EL (cell line): Measurements from ENCODE around the gene DAND5.
A peak's percentile ranks its signal among the peaks of the same experiment; 100 is the strongest.

Experiments used
- DNase-seq: peaks from one replicate; pipeline ENCODE4 v3.0.0-alpha.2; 2016

Gene DAND5

GRCh38 chr19:12994701-12995595 lies 25.6 kb downstream of the DAND5 start, which contains the start of gene NFIX:
NFIX (plus strand) TSS chr19:12995475; CDS start chr19:12995838, 363 bp downstream.
- peak; percentile 61 for DNase-seq

DNA sequence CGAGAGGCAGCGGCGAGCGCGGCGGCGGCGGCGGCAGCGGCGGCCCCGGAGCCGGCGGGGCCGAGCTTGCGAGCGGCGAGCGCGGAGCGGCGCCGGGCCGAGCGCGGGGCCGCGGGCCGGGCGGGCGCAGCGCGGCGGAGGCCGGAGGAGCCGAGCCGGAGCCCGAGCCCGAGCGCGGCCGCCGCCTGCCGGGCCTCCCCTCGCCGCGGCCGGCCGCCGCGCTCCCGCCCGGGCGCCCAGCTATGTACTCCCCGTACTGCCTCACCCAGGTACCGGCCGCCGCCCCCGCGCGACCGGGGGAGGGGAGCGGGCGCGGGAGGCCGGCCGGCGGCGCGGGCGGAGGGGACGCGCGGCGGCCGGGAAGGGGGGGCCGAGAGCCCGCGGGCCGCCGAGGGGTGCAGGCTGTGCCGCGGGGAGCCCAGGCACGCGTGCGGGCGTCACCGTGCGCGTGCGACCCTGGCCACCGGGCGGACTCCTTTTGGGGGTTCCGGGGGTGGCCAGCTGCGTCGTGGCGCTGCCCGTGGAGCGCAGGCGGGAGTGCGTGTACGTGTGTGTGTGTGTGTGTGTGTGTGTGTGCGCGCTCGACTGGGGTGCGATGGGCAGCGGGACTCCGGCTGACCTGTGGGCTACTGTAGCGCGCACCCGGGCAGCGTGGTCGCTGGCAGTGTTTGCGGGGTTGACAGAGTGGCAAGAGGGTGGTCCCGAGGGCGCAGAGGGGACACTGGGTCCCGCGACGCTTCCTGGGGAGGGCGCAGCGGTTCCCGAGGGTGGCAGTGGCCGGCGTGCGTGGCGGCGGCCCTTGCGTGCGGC lies 26.4 kb downstream of the DAND5 start:
- peak; percentile 46 for DNase-seq

DNA sequence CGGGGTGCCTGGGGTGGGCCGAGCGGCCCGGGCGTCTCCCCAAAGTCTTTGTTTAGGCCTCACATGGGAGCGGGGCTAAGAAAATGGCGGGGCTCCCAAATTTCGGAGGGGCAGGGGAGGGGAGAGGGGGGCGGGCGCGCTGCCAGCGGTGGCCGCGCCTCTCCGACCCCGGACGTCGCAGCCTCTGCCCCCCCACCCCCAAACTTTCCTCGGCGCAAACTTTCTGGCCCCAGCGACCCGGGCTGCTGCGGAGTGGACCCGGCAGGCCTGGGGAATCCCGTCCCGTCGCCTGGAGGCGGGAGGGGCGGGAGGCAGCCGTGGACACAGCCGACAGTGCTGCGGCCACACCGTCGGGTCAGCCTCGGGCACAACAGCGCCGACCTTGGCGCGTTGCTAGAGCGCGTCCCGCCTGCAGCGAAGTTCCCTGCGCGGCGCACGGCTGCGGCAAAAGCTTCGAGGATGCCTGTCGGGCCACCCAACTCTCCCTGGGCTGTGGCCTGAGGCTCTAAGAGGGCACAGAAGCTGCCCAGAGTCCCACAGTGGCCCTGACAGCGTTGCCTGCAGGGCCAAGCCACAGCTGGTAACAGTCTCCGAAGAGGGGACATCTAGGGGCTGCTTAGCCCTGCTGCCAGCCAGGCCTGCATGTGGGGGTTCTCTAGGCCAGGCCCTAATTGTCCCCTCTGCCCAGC lies 27.2 kb downstream of the DAND5 start:
- DNase-seq = peak; percentile 57

- no peak for DNase-seq
These were observed 28.0 kb downstream of the DAND5 start for GRCh38 chr19:12997179-12997966.

- DNase-seq = no peak
These were observed 28.9 kb downstream of the DAND5 start for GRCh38 chr19:12997967-12998940.

DNA sequence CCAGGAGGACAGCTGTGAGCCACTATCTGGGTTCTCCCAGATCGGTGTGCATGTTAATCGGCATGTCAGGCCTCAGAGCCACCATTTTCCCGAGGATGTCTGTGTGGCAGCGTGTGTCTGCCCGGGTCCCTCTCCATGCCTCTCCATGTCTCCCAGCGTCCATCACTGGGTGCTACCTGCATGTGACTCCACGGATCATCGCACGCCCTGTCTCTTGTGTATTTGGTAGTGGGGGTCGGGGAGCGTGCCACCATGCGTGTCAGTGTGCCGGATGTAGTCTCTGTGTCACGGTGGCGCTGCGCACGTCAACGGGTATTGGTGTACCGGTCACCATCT lies 31.8 kb downstream of the DAND5 start:
- no peak for DNase-seq

- DNase-seq = no peak
These were observed 32.3 kb downstream of the DAND5 start for GRCh38 chr19:13001502-13002165.

GRCh38 chr19:13002166-13002898 lies 33.0 kb downstream of the DAND5 start:
- DNase-seq = no peak

- no peak for DNase-seq
These were observed 33.7 kb downstream of the DAND5 start for GRCh38 chr19:13003081-13003480.

- DNase-seq = no peak
These were observed 34.9 kb downstream of the DAND5 start for GRCh38 chr19:13004273-13004672.

GRCh38 chr19:13005253-13005652 lies 35.9 kb downstream of the DAND5 start:
- no peak for DNase-seq

GRCh38 chr19:13005861-13006370 lies 36.5 kb downstream of the DAND5 start:
- DNase-seq = no peak

GRCh38 chr19:13006431-13007281 lies 37.3 kb downstream of the DAND5 start:
- no peak for DNase-seq

DNA sequence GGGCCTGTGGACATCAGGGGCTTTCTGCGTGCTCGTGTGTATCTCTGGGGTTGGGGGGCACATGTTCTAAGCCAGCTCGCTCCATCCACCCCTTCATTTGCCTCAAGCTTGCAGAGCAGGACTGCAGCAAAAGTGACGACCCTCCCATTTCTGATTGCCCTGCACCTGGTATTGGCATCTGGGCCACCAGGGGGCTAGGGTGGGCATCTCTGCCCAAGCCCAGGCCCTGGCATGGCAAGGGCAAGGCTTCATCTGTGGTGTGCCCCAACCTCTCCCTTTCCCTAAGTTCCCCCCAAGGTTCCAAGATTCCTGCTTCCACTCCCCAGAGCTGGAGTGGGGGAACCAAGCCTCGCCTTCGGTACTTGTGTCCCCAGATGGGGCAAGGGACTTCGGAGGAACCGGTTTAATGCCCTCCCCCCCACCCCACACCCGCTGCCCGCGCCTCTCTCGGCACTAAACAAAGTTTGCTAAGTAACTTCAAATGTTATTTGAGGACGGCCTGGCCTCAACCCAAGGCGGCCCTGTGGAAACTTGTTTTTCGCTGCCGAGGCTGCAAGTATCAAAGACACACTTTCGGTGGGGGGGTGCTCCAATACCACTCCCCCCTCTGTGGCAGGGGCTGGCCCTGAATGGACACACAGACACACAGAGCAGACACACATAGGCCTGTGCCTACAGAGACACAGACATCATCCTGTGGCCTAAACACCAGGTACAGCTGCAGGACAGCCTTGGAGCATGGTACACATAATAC lies 38.1 kb downstream of the DAND5 start:
- DNase-seq = no peak

DNA sequence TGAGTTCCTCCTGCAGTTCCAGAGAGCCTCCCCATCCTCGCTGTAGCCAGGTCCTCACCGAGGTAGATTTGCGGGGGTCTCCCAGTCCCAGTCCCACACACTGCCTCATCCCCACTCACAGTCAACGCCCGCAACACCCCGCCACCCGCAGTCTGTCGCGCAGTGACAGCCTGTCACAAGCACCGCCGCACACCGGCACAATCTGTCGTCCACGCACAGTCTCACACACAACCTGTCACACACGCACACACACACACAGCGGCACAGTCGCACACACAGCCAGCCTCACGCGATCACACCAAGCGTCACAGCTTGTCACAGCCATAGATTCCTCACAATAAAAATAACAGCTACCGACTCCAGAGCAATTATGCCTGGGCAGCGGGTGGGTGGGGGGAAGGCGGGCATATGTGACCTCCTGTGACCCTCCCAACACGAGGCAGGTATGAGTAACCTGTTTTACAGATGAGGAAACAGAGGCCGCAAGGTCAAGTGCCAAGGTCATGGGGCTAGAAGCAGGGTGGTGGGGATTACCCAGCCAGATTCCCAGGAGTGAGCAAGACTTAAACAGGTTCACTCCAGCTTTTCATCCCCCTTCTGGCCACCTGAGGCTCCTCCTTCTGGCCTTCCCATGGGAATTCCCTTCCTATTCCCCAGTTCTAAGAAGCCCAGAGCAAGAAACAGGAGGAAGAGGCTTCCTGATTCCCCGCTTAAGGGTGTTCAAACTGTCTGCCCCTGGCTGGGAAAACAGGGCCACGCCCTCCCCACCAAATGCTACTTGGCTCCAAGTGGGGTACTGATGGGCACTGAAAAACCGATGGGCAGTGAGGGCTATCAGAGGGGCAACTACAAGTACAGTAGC lies 39.8 kb downstream of the DAND5 start:
- DNase-seq = no peak

- DNase-seq = no peak
These were observed 40.9 kb downstream of the DAND5 start for GRCh38 chr19:13010038-13010991.
